Kasumi-1 (cell line): ENCODE results near the gene WDFY4.
A peak's percentile ranks its signal among the peaks of the same experiment; 100 is the strongest.

Source experiments
- DNase-seq, 2 experiments: peaks; one replicate each; lab custom pipeline; 2025; lab: John Stamatoyannopoulos, UW

The WDFY4 gene

DNA sequence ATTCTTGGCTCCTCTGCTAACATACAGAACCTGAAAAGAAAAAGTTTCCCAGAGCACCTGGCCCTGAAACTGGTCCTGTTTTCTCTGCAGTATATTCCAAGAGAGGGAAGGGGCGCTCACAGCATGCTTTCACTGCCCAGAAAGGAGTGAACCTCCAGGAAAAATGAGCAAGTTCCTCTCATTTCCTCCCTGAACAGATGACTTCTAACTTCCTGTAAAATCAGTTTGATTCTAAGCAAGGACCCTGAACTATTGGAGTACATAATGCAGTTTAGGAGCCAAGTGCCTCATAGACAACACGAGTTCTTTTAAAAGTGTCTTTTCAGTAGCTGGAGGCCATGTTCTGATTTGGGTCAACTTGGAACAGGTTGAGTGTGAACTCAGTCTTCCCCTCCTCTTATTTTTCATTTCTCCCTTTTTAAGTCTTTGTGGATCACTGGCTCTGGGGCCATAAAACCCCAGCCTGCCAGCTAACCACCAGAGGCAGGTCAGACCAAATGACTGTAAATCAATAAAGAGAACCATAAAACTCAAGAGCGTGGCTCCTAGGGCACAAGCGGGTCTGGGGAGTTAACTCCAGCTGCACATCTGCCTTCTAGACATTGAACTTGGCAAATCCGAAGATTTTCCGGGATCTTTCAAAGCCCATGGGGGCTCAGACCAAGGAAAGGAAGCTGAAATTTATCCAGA is 260.9 kb downstream of the WDFY4 start:
- peak in 1 of 2 experiments; percentile 12 for DNase-seq

GRCh38 chr10:48946332-48946731 is 261.7 kb downstream of the WDFY4 start:
- DNase-seq = no peak

DNA sequence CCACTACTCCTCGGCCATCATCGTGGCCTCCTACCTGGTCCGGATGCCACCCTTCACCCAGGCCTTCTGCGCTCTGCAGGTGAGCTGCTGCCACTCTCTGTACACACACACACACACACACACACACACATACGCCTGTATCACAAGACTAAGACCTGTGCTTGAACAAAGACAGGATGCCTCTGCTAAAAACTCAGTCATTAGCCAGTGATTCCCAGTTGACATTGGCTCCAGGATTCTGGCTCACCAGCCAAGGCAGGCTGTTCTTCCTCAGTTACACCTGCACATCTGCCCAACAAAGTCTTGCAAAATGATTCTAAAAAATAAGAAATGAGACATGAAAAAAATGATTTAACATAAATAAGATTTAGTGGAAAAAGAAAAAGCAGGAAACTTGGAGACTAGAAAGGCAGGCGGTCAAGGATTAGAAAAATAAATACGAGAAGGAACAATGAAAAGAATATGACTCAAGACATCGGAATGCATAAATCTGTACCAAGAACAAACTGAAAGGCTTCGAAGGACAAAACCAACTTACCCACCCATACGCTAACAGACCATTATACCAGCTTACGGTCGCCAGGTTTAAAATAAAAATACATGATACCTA is 262.3 kb downstream of the WDFY4 start:
- no peak for DNase-seq

- no peak for DNase-seq
These were observed 263.2 kb downstream of the WDFY4 start for GRCh38 chr10:48947690-48948469.

DNA sequence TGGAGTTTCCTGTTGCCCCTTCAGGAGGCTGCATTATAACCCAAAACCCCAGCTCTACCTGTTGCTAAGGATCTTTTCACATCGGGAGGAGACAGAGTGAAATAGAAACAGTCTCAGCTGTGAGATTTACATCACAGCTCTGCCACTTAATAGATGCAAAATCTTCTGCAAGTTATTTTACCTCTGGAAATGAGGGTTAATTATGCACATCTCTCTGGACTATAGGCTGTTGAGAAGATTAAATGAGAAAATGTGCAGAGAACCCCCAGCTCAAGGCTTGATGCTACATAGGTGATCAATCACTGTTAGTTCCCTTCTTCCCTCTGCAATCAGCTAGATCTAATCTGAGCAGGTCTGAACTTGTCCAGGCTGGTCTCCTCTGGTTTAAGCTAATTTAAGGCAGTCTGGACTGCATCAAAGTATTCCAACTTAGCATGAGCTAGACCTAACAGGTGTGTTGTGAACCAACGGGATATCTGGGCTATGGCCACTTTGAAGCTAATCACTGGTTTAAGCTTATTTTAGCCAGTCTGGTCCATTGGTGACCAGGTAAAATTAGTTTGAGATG is 263.9 kb downstream of the WDFY4 start:
- no peak for DNase-seq

- DNase-seq = no peak
These were observed 267.0 kb downstream of the WDFY4 start for GRCh38 chr10:48951707-48952106.

GRCh38 chr10:48957361-48958151 is 272.9 kb downstream of the WDFY4 start:
- DNase-seq = no peak

DNA sequence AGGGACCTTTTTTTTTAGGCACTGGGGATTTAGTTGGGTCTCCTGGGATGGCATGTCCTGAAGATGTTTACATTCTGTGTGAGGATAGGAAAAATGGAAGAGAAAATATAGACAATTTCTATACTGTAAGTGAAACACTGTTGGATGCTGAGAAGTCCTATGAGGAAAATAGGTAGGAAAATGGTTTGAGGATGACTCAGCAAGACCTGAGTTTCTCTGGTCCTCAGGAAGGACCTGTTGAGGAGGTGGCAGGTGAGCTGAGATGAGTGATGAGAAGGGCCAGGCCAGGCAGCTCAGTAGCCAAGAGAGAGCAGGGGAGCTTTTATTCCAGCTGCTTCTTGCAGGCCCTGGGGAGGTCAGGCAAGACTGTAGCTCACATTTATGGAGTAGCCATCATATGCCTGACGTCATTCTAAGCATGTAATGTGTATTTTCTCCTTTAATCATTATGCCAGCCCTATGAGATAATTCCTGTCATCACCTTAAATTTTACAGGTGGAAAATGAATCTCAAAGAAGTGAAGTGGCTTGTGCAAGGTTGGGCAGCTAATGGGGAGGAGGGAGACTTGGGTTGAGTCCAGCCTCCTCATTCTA is 274.0 kb downstream of the WDFY4 start:
- DNase-seq = no peak

- no peak for DNase-seq
These were observed 279.4 kb downstream of the WDFY4 start for GRCh38 chr10:48964038-48964437.

DNA sequence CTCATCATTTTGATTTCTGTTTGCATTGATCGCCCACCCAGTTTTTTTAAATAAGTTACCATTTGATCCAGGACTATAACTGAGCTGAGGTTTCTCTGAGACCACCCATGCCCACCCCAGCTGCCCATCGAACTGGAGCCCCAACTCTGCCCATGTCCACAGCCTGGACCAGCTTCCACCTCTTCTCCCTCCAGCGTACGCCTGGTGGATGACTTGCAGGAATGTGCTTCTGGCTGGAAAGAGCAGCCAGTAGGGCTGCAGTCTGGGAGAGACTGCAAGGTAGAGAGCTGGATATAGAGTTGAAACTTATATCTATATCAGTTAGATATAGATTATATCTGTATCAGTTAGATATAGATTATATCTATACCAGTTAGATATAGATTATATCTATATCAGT is 280.8 kb downstream of the WDFY4 start:
- DNase-seq = no peak

DNA sequence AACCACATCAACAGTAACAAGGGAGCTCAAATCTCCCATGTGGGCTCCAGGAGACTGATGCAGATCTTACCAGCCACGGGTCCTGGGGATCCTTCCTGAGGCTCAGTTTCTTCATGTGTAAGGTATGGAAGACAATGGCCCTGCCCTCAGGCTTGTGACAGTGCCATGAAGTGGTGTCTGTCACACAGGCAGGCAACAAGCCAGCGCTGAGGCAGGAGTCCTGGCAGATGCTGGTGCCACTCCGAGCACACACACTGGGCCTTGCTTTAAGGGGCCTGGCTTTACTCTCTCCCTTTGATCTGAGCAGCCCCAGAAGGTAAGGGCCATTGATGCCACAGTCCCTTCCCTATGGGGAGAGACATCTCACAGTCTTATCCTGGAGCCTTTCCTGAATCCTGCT is 283.4 kb downstream of the WDFY4 start:
- no peak for DNase-seq

DNA sequence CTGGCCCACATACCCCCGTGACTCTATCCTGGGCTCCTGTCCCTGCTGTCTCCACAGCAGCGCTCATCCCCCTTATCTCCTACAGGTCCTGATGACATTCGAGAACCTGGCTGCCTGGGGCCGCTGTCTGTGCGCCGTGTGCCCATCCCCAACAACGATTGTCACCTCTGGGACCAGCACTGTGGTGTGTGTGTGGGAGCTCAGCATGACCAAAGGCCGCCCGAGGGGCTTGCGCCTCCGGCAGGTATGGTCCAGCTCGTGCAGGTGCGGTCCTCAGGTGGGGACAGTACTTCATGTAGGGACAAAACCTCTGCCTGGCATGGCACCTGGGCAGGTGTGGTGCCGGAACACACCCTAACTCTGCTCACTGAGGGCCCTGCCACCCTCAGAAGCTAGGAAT is 285.4 kb downstream of the WDFY4 start:
- no peak for DNase-seq

GRCh38 chr10:48970654-48971053 is 286.0 kb downstream of the WDFY4 start:
- no peak for DNase-seq

- no peak for DNase-seq
These were observed 288.4 kb downstream of the WDFY4 start for GRCh38 chr10:48973065-48973464.

GRCh38 chr10:48974510-48975156 is 290.0 kb downstream of the WDFY4 start:
- DNase-seq = no peak

DNA sequence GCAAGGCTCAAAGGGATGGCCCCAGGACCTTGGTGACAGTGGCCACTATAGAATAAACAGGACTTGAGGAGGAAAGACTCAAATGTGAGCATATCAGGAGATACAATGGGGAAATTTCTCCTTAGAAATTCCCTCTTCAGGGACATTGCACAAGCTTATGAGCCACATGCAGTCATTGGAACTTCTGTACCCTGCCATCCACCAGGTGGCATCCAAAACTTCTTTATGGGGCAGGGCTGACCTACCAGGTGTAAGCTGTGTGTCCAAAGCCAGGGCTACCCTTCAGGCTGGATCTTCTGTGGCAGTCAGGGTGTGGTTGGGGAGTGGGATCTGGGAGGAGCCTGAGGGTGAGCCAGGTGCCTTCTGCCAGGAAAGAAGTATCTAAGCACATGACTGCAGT is 291.5 kb downstream of the WDFY4 start:
- peak in 1 of 2 experiments; percentile 15 for DNase-seq

DNA sequence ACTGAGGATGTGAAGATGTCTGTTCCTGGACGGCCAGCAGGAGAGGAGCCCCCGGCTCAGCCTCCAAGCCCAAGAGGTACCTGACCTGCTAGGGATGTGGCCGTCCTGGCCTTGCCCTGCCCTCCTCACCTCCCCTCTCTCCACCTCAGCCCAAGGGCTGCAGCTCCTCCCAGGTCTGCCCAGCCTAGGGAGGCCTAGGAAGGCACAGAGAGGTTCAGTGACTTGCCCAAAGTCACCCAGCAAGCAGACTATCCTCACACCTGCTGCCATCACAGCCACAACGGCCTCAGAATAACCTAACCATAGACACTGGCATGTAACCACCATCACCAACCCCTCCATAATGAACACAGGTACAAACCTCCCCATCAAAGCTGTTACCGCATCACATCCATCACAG is 293.6 kb downstream of the WDFY4 start:
- no peak for DNase-seq

- peak in 1 of 2 experiments; percentile 43 for DNase-seq
These were observed 296.7 kb downstream of the WDFY4 start for GRCh38 chr10:48981310-48981907.

DNA sequence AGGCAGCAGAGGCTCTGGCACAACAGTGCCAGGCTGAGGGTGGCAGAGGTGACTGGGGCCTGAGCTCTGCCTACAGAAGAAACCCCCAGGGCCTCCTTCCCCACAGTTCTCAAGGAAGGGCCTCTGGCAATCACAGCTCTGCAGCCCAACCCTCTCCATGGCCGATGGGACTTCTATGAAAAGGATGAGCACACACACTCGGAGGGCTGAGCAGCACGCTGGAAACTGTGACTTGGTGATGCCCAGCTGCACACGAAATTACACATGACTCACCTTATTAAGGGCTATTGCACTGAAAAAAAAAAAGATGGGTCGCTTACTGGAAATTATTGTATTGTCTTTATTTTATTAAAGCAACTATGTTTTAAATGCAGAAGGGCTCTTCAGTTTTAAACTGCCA is 297.9 kb downstream of the WDFY4 start:
- no peak for DNase-seq

GRCh38 chr10:48983648-48984351 is 299.1 kb downstream of the WDFY4 start:
- DNase-seq = peak in 1 of 2 experiments; percentile 14
